HEK293 (cell line): ENCODE data around the gene COX8A.
A peak's percentile ranks its signal among the peaks of the same experiment; 100 is the strongest.

Experiments used
- CTCF ChIA-PET: fragments of 350-600 bp; formaldehyde crosslinking; extraction: SDS; loops from one replicate; lab custom pipeline; 2021; ENCODE audit warnings: antibody characterized with exemption; lab: Yijun Ruan, JAX
- POLR2A ChIA-PET: fragments of 300-600 bp; formaldehyde crosslinking; extraction: SDS; loops from one replicate; lab custom pipeline; 2020; ENCODE audit warnings: antibody characterized with exemption, inconsistent platforms; lab: Yijun Ruan, JAX
- H3K27ac ChIP-seq: fragments of 200-500 bp; sonication (Bioruptor generic); 2 replicates; pipeline ENCODE4 v1.5.1; 2014; ENCODE audit warnings: low read depth, low read length, control low read depth, inconsistent platforms; ENCODE audit errors: extremely low read depth
- H3K36me3 ChIP-seq, 2 experiments: fragments of 200-500 bp in 1 of 2; sonication (Bioruptor generic) in 1 of 2; 1 replicate in 1 of 2; 2 replicates in 1 of 2; pipeline ENCODE4 v1.5.1; 2014 to 2017; ENCODE audit warnings: inconsistent platforms in 2 of 2, low read length in 2 of 2; ENCODE audit not compliant: control insufficient read depth in 2 of 2, insufficient read depth in 1 of 2
- H3K4me1 ChIP-seq: fragments of 200-500 bp; sonication (Bioruptor generic); 2 replicates; pipeline ENCODE4 v1.5.1; 2014; ENCODE audit warnings: mild to moderate bottlenecking, low read length, inconsistent platforms; ENCODE audit not compliant: control insufficient read depth, insufficient read depth
- H3K4me3 ChIP-seq: 2 replicates; pipeline ENCODE4 v1.5.1; 2011; ENCODE audit warnings: low read depth, mild to moderate bottlenecking, control low read depth, low read length, moderate library complexity
- H3K9me3 ChIP-seq: fragments of 200-500 bp; sonication (Bioruptor generic); 2 replicates; pipeline ENCODE4 v1.5.1; 2014; ENCODE audit warnings: low read depth, low read length, inconsistent platforms; ENCODE audit not compliant: control insufficient read depth, insufficient read depth
- EGR2 ChIP-seq: fragments of 450-650 bp; formaldehyde crosslinking; IDR thresholded peaks from 2 replicates; pipeline ENCODE4 v1.5.1; 2016; ENCODE audit warnings: low read depth, missing biosample characterization, missing genetic modification characterization
- IKZF3 ChIP-seq: fragments of 450-650 bp; IDR thresholded peaks from 2 replicates; pipeline ENCODE4 v1.5.0; 2018; ENCODE audit warnings: missing biosample characterization, mild to moderate bottlenecking, missing genetic modification characterization, moderate library complexity
- SETDB1 ChIP-seq: IDR thresholded peaks from one replicate; pipeline ENCODE4 v1.6.1; 2017; ENCODE audit warnings: mild to moderate bottlenecking, low read length, moderate library complexity, mixed read lengths; ENCODE audit not compliant: insufficient read length
- ZBTB21 ChIP-seq: fragments of 450-650 bp; formaldehyde crosslinking; IDR thresholded peaks from 2 replicates; pipeline ENCODE4 v1.5.1; 2017; ENCODE audit warnings: missing biosample characterization, missing genetic modification characterization
- ZBTB48 ChIP-seq: fragments of 450-650 bp; formaldehyde crosslinking; IDR thresholded peaks from 2 replicates; pipeline ENCODE4 v1.5.1; 2016; ENCODE audit warnings: missing biosample characterization, missing genetic modification characterization
- ZEB2 ChIP-seq: fragments of 450-650 bp; formaldehyde crosslinking; IDR thresholded peaks from 2 replicates; pipeline ENCODE4 v1.5.1; 2016; ENCODE audit warnings: missing biosample characterization, missing genetic modification characterization
- ZFHX2 ChIP-seq: fragments of 450-650 bp; formaldehyde crosslinking; conservative IDR thresholded peaks from 2 replicates; pipeline ENCODE4 v1.5.1; 2016; ENCODE audit warnings: missing biosample characterization, missing genetic modification characterization
- ZIC2 ChIP-seq: fragments of 450-650 bp; formaldehyde crosslinking; IDR thresholded peaks from 2 replicates; pipeline ENCODE4 v1.5.1; 2016; ENCODE audit warnings: missing biosample characterization, missing genetic modification characterization
- ZNF169 ChIP-seq: fragments of 450-650 bp; formaldehyde crosslinking; IDR thresholded peaks from 2 replicates; pipeline ENCODE4 v1.5.1; 2016; ENCODE audit warnings: missing biosample characterization, missing genetic modification characterization
- ZNF19 ChIP-seq: fragments of 450-650 bp; formaldehyde crosslinking; IDR thresholded peaks from 2 replicates; pipeline ENCODE4; 2016; ENCODE audit warnings: missing biosample characterization, missing genetic modification characterization, low read depth
- ZNF24 ChIP-seq: fragments of 450-650 bp; formaldehyde crosslinking; IDR thresholded peaks from 2 replicates; pipeline ENCODE4 v1.5.1; 2016; ENCODE audit warnings: missing biosample characterization, missing genetic modification characterization
- ZNF341 ChIP-seq: fragments of 450-650 bp; formaldehyde crosslinking; IDR thresholded peaks from 2 replicates; pipeline ENCODE4; 2016; ENCODE audit warnings: low read depth, missing biosample characterization, missing genetic modification characterization
- ZNF394 ChIP-seq: fragments of 450-650 bp; formaldehyde crosslinking; IDR thresholded peaks from 2 replicates; pipeline ENCODE4 v1.5.1; 2016; ENCODE audit warnings: missing biosample characterization, missing genetic modification characterization, mild to moderate bottlenecking, moderate library complexity, borderline replicate concordance
- ZNF560 ChIP-seq: fragments of 450-650 bp; formaldehyde crosslinking; IDR thresholded peaks from 2 replicates; pipeline ENCODE4 v1.5.1; 2017; ENCODE audit warnings: missing biosample characterization, missing genetic modification characterization, borderline replicate concordance
- ZNF561 ChIP-seq: fragments of 450-650 bp; IDR thresholded peaks from 2 replicates; pipeline ENCODE4 v1.5.1; 2018; ENCODE audit warnings: missing biosample characterization, missing genetic modification characterization, borderline replicate concordance
- ZNF585B ChIP-seq: fragments of 450-650 bp; formaldehyde crosslinking; IDR thresholded peaks from 2 replicates; pipeline ENCODE4 v1.5.1; 2016; ENCODE audit warnings: missing biosample characterization, missing genetic modification characterization
- ZNF600 ChIP-seq: fragments of 450-650 bp; formaldehyde crosslinking; IDR thresholded peaks from 2 replicates; pipeline ENCODE4 v1.5.1; 2016; ENCODE audit warnings: missing biosample characterization, missing genetic modification characterization
- ZNF654 ChIP-seq: fragments of 450-650 bp; formaldehyde crosslinking; IDR thresholded peaks from 2 replicates; pipeline ENCODE4 v1.5.1; 2016; ENCODE audit warnings: low read depth, missing biosample characterization, missing genetic modification characterization
- ZNF660 ChIP-seq: fragments of 450-650 bp; IDR thresholded peaks from 2 replicates; pipeline ENCODE4 v1.5.1; 2018; ENCODE audit warnings: missing biosample characterization, mild to moderate bottlenecking, missing genetic modification characterization
- TF ChIP-seq, protein P1 (sequence below): fragments of 450-650 bp; formaldehyde crosslinking; IDR thresholded peaks from 2 replicates; pipeline ENCODE4 v1.5.1; 2017; ENCODE audit warnings: missing biosample characterization, mild to moderate bottlenecking, missing genetic modification characterization, moderate library complexity
- TF ChIP-seq, protein P2 (sequence below): fragments of 450-650 bp; formaldehyde crosslinking; IDR thresholded peaks from 2 replicates; pipeline ENCODE4 v1.5.1; 2016; ENCODE audit warnings: missing biosample characterization, missing genetic modification characterization
- TF ChIP-seq, protein P3 (sequence below): fragments of 450-650 bp; formaldehyde crosslinking; IDR thresholded peaks from 2 replicates; pipeline ENCODE4 v1.5.1; 2016; ENCODE audit warnings: missing biosample characterization, missing genetic modification characterization
- TF ChIP-seq, protein P4 (sequence below): fragments of 450-650 bp; formaldehyde crosslinking; IDR thresholded peaks from 2 replicates; pipeline ENCODE4 v1.5.1; 2016; ENCODE audit warnings: missing biosample characterization, missing genetic modification characterization

The COX8A gene

DNA sequence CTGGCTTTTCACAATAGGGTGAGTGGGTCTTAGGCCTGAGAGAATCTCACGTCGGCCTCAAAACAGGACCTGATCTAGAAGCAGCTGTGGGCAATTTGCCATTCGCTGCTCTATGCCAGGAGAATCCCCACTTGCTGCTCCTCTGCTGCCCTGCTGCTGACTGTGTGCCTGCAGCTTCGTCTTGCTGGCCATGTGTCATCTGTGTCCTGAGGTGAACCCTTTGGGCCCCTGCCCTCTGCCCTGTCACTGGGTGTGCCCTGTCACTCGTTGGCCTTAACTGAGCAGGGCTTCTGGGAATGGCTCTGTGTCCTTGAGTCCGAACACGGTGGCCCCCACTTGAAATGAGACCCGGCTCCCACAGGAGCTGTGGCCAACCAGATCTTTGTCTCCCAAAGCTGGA lies 29.4 kb upstream of the COX8A start:
- no peaks in the 10 kb centered on the region for H3K9me3 ChIP-seq
- no peak overlapping the region for H3K27ac ChIP-seq
- POLR2A ChIA-PET: interaction anchor here (1.9 kb wide), 2 partner anchors 106 to 176 kb away, joined by 8 to 14 read pairs; partner anchors contain the start of genes MARK2 and ZFTA
- TF ChIP-seq ZNF169 (tag by site-specific recombination) (no peak), ZNF24 (tag by site-specific recombination) (no peak)
- TF ChIP-seq, protein P1, sequence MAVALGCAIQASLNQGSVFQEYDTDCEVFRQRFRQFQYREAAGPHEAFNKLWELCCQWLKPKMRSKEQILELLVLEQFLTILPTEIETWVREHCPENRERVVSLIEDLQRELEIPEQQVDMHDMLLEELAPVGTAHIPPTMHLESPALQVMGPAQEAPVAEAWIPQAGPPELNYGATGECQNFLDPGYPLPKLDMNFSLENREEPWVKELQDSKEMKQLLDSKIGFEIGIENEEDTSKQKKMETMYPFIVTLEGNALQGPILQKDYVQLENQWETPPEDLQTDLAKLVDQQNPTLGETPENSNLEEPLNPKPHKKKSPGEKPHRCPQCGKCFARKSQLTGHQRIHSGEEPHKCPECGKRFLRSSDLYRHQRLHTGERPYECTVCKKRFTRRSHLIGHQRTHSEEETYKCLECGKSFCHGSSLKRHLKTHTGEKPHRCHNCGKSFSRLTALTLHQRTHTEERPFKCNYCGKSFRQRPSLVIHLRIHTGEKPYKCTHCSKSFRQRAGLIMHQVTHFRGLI (tag by site-specific recombination): peak; percentile 65
- CTCF ChIA-PET: interaction anchor here (0.6 to 7.5 kb wide), 18 partner anchors 9 to 206 kb away, joined by 3 to 135 read pairs (median 4); partner anchors contain the start of genes MARK2 and RCOR2
- H3K4me1 ChIP-seq: no peaks in the 10 kb centered on the region
- peaks cover 4 to 65% of the 10 kb centered on the region in 2 experiments; a peak in 2 of 3 replicates for H3K36me3 ChIP-seq
- no peak overlapping the region for H3K4me3 ChIP-seq

DNA sequence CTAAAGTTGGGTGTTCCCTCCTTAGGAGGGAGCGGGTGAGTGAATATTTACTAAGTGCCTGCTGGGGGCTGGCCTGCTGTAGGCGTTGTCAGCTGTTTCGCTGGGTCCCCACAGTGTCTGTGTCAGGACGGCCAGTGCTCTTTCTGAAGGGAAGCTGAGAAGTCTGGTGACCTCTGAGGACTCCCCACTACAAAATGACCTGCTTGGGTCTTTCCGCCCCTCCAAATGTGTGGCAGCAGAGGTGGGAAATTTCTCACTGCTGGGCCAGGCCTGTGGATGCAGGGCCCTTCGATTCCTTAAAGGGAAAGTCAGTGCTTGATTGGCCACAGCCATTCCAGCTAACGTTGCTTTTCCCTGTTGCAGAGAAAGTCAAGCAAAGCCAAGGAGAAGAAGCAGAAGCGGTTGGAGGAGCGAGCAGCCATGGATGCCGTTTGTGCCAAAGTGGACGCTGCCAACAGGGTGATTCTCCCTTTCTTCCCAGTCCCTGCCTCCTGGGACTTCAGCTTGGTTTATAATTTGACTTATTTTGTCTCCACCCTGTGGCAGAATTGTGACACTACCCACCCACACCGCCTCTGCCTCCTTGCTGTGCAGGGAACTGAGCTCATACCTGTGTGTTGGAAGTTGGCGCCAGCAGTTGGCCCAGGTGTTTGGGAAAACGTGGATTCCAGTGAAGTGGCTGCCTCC lies 28.8 kb upstream of the COX8A start:
- POLR2A ChIA-PET: interaction anchor here (1.0 to 1.9 kb wide), 5 partner anchors 14 to 177 kb away, joined by 3 to 14 read pairs (median 5); partner anchors contain the start of genes MARK2, RCOR2 and ZFTA
- Histone ChIP-seq H3K4me1 (no peaks in the 10 kb centered on the region), H3K4me3 (no peak overlapping the region), H3K27ac (no peak overlapping the region), H3K9me3 (no peaks in the 10 kb centered on the region), H3K36me3 (peaks cover 4 to 70% of the 10 kb centered on the region in 2 experiments; a peak in 2 of 3 replicates)
- CTCF ChIA-PET: interaction anchor here (0.5 to 7.5 kb wide), 34 partner anchors 9 to 1385 kb away, joined by 3 to 135 read pairs (median 4); partner anchors contain the start of genes MARK2 and RCOR2
- TF ChIP-seq SETDB1 (no peak), ZFHX2 (tag by site-specific recombination) (peak; percentile 56), ZNF585B (tag by site-specific recombination) (no peak), ZNF341 (tag by site-specific recombination) (0 out of 2 replicates have a peak, but pooled peaks have one; percentile 7), ZNF600 (tag by site-specific recombination) (peak; percentile 50; the same call in 1 of the 2 replicates), ZEB2 (tag by site-specific recombination) (no peak), ZBTB21 (tag by site-specific recombination) (no peak), ZNF560 (tag by site-specific recombination) (no peak), ZNF654 (peak; percentile 72), ZIC2 (0 out of 2 replicates have a peak, but pooled peaks have one; percentile 15), ZNF660 (tag by site-specific recombination) (0 out of 2 replicates have a peak, but pooled peaks have one; percentile 14), ZNF561 (tag by site-specific recombination) (0 out of 2 replicates have a peak, but pooled peaks have one; percentile 24), ZNF19 (tag by site-specific recombination) (no peak), ZBTB48 (peak; percentile 59; the same call in 1 of the 2 replicates), EGR2 (tag by site-specific recombination) (peak; percentile 66; the same call in 1 of the 2 replicates), IKZF3 (peak; percentile 36; the same call in 1 of the 2 replicates), ZNF394 (peak; percentile 66; the same call in 1 of the 2 replicates)
- TF ChIP-seq, protein P2, sequence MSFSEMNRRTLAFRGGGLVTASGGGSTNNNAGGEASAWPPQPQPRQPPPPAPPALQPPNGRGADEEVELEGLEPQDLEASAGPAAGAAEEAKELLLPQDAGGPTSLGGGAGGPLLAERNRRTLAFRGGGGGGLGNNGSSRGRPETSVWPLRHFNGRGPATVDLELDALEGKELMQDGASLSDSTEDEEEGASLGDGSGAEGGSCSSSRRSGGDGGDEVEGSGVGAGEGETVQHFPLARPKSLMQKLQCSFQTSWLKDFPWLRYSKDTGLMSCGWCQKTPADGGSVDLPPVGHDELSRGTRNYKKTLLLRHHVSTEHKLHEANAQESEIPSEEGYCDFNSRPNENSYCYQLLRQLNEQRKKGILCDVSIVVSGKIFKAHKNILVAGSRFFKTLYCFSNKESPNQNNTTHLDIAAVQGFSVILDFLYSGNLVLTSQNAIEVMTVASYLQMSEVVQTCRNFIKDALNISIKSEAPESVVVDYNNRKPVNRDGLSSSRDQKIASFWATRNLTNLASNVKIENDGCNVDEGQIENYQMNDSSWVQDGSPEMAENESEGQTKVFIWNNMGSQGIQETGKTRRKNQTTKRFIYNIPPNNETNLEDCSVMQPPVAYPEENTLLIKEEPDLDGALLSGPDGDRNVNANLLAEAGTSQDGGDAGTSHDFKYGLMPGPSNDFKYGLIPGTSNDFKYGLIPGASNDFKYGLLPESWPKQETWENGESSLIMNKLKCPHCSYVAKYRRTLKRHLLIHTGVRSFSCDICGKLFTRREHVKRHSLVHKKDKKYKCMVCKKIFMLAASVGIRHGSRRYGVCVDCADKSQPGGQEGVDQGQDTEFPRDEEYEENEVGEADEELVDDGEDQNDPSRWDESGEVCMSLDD (tag by site-specific recombination): no peak
- TF ChIP-seq, protein P3, sequence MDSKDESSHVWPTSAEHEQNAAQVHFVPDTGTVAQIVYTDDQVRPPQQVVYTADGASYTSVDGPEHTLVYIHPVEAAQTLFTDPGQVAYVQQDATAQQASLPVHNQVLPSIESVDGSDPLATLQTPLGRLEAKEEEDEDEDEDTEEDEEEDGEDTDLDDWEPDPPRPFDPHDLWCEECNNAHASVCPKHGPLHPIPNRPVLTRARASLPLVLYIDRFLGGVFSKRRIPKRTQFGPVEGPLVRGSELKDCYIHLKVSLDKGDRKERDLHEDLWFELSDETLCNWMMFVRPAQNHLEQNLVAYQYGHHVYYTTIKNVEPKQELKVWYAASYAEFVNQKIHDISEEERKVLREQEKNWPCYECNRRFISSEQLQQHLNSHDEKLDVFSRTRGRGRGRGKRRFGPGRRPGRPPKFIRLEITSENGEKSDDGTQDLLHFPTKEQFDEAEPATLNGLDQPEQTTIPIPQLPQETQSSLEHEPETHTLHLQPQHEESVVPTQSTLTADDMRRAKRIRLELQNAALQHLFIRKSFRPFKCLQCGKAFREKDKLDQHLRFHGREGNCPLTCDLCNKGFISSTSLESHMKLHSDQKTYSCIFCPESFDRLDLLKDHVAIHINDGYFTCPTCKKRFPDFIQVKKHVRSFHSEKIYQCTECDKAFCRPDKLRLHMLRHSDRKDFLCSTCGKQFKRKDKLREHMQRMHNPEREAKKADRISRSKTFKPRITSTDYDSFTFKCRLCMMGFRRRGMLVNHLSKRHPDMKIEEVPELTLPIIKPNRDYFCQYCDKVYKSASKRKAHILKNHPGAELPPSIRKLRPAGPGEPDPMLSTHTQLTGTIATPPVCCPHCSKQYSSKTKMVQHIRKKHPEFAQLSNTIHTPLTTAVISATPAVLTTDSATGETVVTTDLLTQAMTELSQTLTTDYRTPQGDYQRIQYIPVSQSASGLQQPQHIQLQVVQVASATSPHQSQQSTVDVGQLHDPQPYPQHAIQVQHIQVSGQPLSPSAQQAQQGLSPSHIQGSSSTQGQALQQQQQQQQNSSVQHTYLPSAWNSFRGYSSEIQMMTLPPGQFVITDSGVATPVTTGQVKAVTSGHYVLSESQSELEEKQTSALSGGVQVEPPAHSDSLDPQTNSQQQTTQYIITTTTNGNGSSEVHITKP: peak; percentile 67
- TF ChIP-seq, protein P4, sequence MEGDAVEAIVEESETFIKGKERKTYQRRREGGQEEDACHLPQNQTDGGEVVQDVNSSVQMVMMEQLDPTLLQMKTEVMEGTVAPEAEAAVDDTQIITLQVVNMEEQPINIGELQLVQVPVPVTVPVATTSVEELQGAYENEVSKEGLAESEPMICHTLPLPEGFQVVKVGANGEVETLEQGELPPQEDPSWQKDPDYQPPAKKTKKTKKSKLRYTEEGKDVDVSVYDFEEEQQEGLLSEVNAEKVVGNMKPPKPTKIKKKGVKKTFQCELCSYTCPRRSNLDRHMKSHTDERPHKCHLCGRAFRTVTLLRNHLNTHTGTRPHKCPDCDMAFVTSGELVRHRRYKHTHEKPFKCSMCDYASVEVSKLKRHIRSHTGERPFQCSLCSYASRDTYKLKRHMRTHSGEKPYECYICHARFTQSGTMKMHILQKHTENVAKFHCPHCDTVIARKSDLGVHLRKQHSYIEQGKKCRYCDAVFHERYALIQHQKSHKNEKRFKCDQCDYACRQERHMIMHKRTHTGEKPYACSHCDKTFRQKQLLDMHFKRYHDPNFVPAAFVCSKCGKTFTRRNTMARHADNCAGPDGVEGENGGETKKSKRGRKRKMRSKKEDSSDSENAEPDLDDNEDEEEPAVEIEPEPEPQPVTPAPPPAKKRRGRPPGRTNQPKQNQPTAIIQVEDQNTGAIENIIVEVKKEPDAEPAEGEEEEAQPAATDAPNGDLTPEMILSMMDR: peak; percentile 64
